CD4-positive, alpha-beta T cell treated with Interleukin-1 beta for 1 hour (primary cell): Measurements from ENCODE around the gene DVL1.
"Not testable (repeated sequence)": the region's sequence is repeated elsewhere in the genome, so short reads cannot be mapped to it uniquely, and the experiment has no call there.

Source experiments
- DNase-seq, 2 donors: peaks; one replicate each; pipeline ENCODE4 v3.0.0-alpha.2; 2020 to 2022

Gene DVL1

DNA sequence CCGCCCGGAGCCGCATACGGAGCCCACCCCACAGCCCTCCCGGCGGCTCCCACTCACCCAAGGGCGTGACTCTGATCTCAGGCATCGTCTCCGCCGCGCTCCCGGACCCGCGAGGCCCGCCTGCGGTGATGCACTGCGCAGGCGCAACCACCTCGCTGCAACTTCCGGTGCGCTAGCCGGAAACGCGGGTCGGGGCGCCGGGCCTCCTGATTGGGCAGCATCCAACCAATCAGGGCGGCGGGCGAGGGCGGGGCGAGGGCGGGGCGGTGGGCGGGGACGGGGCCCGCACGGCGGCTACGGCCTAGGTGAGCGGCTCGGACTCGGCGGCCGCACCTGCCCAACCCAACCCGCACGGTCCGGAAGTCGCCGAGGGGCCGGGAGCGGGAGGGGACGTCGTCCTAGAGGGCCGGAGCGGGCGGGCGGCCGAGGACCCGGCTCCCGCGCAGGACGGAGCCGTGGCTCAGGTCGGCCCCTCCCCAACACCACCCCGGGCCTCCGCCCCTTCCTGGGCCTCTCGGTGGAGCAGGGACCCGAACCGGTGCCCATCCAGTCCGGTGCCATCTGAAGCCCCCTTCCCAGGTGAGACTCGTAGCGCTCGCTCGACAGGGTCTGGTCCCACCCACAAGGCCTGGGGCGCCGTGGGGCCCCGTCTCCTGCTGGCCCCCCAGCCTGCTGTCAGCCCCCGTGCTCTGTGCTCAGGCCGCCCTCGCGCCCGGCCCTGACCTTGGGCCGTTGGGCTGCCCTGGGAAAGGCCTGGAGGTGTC, 24.5 kb downstream of the DVL1 start, which contains the start of the genes CPTP and INTS11:
TSS of gene CPTP (plus strand) at position 279 of the 764 bp plus-strand sequence. CDS start 2,109 bp downstream, outside the sequence.
TSS of gene INTS11 (minus strand) at position 137 of the 764 bp plus-strand sequence. CDS start at position 85, 52 bp downstream.
- peak; percentile 95 to 96 for DNase-seq

DNA sequence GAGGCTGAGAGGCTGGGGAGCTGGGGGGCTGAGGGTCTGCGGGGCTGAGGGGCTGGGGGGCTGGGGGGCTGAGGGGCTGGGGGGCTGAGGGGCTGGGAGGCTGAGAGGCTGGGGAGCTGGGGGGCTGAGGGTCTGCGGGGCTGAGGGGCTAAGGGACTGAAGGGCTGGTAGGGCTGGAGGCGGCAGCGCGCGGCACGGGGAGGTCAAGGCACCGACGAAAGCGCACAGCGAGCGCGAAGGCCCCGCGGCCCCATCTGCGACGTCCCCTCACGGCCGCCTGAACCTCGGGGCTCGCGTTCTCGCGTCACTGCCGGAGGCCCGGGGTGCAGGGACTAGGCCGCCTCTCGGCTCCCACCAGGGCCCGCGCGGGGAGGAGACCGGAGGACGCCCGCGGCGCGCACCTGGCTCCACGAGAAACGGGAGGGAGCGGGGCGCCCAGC, 25.1 kb downstream of the DVL1 start:
- DNase-seq, result no peak

DNA sequence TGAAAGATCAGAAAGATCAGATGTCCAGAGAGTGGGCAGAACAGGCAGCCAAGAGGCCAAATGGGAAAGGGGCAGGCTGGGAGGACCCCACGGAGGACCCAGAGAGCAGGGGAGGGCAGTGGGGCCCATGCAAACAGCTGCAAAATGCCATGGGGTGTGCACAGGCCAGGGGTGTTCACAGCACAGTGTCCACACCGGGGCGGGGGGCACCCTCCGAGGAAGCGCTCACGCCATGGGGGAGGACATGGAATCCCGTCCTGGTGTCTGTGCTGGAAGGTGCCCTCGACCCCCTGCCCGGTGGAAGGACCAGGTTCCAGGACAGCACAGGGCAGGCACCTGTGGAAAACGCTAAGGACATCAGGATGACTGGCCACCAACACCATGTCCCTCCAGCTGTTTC, 26.3 kb downstream of the DVL1 start:
- DNase-seq, result no peak

DNA sequence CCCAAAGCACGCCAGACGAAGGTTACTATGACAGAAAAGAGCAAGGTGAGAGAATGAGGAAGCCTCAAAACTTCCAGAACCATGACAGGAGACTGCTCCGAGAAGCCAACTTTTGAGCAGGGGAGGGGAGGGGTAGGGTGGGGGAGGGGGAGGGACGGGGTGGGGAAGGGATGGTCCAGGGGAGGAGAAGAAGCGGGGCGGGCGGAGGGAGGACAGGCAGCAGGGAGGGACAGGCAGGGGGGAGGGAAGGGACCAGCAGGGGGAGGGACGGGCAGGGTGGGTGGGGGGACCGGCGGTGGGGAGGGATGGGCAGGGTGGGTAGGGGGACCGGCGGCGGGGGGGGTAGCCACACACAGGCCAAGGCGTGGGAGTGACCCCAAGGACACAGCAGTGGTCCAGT, 26.8 kb downstream of the DVL1 start:
- DNase-seq, result no peak

DNA sequence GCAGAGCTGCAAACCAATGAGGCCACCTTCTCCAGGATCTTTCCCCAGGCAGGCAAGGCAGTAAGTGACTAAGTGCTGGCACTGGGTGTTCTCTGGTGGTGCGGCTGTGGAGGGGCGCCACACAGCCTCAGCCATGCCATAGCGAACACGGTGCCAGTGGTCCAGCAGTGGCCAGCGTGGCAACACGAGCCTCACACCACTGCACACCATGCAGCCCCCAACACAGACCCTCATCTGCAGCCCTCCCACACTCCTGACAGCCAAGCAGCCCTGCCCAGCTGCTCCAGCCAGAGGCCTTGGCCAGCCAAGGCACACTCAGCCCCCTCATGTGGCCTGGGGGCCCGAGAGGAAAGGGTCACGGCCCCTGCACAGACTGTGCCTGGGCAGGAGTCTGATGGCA, 27.7 kb downstream of the DVL1 start:
- DNase-seq, result no peak

DNA sequence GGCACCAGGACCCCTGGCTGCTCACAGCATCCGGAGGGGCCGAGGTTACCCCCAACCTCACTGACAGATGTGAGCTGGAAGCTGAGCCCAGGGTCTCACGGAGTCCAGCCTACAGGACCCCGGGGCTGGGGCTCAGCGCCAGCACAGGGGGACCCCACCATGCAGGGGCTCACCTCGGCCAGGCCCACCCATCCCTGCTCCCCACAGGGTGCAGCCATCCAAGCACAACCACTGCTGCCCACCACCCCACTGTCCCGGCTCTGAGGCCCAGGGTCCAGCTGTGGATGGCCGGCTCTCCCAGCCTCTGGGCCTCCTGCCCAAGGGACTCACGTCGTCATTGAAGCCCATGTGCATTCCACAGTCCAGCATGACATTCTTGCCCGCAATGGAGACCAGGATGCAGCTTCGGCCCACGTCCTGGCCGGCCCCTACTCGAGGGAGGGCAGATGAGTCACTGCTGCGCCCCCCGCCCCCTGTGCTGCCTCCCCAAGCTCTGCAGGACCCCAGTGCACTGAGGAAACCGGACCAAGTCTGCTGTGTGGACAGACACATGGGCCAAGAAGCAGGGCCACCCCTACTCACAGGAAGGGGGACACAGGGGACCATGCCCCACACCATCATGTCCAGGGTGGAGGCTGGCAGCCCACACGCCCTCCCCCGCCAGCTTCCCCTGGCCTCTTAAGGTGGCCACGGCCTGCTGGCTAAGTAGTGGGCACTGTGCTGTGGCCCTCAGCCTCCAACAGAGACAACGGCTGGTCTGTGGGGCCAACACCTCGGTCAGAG, 28.4 kb downstream of the DVL1 start:
- DNase-seq, result no peak

DNA sequence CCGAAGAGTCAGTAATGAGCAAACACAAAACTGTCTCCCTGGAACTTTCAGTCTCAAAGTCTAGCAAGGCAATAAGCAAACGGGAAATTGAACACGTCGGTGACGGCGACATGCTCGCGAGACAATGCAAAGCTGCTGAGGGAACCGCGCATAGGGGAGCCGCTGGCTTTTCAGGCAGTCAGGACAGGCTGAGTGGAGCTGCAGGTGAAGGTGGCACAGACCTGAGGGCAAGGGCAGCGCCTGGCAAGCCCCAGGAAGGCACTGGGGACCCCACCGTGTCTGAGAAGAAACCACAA, 29.6 kb downstream of the DVL1 start:
- DNase-seq, result no peak

DNA sequence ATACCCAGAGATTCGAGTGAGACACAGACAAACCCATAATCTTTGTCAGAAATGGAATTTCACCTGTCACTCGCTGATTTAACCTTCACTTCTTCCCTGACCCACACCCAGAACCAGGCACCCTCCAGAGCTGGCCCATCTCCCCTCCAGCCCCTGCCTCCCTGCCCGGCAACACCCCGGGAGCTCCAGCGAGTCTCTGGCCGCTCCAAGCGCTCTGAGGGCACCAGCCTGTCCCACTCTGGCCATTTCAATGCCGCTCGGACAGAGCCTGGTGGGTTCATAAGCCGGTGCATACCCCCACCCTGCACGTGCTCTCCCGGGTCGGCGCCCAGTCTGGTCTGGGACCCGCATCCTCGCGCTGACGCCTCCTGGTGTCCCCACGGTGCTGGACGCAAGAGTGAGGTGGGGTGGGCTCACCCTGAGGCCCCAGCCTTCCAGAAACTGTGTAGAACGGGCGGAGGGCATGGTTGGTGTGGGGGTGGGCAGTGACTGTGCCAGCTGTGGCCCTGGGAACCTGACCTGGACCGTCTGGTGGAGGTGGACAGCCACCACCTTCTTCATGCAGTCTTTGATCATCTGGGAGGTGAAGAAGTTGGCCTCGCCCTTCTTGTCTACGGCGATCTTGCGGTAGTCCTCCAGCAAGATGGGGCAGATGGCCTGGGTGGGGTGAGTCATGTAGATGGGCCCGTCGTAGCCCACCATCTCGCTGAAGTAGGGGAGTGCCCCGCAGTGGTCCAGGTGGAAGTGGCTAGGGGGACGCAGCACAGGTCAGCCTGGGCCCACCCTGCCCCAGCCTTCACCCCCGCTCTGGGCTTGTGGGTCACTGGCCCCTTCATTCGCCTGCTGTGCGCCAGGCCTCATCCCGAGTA, 30.2 kb downstream of the DVL1 start:
- DNase-seq, result no peak

DNA sequence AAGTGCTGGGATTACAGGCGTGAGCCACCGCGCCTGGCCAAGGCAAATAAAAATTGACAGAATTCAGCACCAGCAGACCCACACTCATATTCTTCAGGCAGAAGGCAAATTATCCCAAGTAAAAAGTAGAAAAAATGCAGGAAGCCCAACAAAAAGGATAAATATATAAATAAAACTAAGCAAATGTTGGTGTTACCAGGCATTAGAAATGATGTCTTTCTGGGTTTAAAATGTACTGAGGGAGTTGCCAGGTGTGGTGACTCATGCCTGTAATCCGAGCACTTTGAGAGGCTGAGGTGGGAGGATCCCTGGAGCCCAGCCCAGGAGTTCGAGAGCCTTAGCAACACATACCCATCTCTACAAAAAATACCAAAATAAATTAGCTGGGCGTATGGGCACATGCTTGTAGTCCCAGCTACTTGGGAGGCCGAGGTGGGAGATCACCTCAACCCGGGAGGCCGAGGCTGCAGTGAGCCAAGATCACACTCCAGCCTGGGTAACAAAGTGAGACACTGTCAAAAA, 31.0 kb downstream of the DVL1 start:
- DNase-seq, result no peak

DNA sequence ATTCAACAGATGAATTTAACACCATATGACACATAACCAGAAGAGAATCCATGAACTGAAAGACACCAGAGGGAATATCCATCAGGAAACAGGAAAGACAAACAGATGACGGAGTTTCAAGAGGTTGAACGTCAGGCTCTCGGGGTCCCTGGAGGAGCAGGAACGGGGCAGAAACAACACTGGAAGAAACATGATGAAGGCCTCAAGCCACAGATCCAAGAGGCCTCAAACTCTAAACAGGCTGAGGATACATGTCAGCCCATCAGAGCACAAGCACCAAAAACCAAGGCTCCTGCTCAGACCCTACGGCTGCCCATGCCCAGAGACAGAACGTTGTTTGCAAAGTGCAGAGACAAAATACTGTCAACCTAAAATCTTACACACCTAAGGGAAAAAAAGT, 31.8 kb downstream of the DVL1 start:
- DNase-seq, result no peak

DNA sequence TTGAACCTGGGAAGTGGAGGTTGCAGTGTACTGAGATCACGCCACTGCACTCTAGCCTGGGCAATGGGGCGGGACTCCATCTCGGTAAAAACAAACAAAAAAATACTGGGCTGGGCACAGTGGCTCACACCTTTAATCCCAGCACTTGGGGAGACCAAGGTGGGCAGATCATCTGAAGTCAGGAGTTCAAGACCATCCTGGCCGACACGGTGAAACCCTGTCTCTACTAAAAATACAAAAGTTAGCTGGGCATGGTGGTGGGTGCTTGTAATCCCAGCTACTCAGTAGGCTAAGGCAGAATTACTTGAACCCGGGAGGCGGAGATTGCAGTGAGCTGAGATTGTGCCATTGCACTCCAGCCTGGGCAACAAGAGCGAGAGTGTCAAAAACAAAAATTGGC, 33.0 kb downstream of the DVL1 start:
- not testable (repeated sequence) for DNase-seq

DNA sequence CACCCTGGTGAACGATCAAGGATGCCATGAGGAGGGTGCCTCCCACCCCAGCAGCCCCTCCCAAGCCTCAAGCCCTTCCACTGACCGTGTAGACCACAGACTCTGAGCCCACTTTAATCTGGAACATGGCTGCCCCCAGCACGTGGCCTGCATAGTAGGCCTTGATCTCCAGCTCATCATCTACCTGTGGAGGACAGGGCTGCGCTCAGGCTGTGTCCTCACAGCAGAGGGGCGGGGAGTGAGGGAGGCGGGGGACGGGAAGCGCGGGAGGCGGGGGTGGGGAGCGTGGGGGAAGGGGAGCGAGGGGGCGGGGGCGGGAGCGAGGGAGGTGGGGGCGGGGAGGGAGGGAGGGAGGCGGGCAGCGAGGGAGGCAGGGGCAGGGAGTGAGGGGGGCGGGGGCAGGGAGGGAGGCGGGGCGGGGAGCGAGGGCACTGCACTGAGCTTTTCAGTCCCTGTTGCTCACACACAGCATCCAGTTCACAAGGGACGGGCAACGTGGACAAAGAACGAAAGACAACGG, 33.7 kb downstream of the DVL1 start:
- no peak for DNase-seq

DNA sequence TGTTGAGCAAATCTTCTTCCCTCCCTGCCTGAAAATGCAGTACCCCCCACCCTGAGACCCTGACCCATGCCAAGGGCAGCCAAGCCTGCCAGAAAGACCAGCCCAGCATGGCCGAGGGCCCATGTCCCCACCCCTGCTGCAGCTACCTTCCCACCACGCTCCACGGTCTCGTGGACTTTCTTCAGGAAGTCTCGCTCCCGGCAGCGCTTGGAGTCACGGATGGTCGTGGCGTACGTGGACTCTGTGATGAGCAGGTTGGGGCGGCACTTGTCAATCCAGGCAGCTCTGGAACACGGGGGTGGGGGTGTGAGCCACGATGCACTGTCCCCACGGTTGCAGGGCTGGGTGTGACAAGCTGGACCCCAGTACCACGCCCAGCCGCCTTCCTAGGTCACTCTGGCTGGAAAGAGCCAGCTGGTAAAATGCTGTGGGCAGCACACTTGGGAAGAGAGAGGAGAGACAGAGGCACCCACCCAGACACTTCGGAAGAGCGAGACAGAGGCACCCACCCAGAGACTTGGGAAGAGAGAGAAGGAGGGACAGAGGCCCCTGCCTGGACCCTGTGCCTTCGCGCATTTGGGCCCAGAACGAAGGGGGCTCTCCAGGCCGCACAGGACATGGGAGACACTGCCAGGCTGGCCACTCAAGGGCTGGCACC, 34.4 kb downstream of the DVL1 start:
- no peak for DNase-seq

DNA sequence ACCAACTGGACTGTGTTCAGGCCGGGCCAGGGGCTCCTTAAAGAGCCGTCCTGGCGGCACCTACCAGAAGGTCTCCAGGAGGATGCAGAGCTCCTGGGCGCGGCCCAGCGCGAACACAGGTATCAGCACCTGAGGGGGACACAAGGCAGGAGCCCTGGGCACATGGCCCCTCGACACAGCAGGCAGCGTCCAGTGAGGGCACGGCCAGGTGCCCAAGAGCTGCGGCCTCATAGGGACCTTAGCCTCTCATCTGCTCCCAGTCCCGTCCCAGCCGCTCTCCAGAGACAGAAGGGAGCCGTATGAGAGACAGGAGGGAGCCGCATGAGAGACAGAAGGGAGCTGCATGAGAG, 35.0 kb downstream of the DVL1 start:
- DNase-seq, result no peak

DNA sequence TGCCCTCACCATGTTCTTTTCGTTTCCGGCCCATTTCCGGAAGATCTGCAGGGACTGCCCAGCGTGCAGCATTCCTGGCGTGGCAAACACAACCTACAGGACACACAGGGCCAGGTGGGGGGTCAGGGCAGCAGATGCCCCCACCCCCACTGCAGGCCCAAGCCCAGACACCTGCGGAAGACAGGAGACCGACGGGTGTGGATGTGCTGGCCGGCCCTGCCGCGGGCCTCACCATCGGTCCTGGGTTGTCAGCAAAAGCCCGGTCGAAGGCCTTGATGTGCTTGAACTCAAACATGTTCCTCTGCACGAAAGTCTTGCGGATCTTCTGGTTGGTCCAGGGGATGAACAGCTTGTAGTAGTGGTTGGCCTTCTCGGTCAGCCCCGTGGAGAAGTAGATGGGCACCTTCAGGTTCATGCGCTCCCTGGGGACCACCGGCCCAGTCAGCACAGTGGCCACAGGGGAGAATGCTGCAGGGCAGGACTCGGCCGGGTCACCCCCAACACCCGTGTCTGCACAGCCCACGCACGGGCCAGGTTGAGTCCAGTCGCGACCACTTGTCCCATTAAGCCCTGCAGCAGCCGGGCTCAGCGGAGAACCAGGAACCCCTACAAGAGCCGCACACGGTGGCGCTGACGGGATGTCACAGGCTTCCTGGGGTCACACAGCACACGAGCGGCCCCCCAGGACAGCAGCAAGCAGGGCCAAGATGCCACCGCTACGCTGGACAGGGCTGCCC, 35.5 kb downstream of the DVL1 start:
- no peak for DNase-seq

DNA sequence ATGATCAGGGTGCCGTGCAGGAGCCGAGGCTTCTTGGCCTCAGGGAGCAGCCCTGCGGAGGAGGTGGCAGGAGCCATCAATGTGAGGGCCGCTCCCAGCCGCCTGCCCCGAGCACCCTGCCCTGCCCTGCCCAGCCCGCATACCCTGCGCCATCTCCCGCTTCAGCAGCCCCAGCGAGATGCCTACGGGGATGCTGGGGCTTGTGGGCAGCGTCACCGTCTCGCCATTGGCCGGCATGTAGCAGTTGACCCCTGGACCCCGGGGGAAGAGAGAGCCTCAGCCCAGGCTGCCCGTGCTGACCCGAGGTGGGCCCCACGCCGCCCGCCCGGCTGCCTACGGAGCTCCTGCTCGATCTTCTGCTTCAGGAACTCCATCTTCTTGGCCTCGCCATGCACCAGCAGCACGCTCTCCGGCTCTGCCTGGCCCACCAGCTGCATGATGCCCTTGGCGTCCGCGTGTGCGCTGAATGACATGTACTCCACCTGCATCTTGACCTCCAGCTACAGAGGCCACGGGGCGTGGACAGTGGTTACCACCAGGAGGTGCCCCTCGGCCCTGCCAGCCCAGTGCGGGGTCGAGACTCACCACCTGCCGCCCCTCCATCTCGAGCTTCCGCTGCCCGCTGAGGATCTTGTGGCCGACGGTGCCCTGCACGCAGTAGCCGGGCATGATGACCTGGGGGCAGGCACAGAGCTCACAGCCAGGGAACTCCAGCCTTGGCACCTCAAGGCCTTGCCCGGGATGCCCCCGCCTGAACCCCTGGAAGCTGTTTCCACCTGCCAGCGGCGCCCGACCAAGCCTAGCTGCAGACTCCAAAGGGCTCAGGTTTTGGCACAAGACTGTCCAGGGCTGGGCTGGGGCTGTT, 36.5 kb downstream of the DVL1 start:
- no peak for DNase-seq

DNA sequence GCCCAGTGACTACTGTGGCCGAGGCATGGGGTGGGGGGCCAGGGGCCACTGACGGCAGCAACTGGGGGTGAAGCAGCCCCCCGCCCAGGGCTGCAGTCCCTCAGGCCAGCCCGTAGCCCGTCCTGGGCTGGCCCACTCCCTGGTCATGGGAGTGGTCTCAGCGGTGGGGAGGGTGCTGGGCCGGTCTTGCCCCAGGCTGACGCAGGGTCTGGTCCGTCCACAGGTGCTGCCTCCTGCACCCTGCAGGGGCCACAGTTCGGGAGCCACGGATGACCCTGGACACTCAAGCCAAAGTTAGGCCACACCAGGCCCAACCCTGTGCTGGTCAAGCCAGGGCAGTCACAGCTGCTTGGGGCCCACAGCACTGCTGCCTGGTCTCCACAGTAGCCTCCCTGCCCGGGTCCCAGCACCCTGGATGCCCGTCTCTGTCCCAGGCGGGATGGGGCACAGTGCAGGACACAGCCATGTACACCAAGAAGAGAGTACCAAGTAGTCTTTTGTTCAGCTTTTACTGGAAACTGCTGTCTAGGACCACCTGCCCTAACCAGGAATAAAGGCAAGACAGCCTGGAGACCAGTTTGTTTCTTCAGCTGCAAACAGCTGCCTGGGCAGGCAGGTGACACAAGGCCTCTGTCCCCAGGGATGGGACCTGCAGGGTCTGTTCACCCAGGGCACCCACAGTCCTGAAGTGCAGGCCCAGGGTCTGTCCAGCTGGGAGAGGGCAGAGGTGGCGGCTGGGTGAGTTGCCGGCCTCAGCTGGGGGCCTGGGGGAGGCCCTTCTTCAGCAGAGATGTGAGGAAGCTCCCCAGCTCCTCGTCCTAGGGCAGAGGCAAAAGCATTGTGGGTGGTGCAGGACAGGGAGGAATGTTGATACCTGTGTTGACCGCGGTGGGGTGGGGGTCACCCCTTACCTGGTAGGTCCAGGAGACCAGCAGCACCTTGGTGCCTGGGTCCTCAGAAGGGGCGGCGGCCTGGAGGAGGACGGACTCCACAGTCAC, 37.8 kb downstream of the DVL1 start:
- DNase-seq, result no peak

DNA sequence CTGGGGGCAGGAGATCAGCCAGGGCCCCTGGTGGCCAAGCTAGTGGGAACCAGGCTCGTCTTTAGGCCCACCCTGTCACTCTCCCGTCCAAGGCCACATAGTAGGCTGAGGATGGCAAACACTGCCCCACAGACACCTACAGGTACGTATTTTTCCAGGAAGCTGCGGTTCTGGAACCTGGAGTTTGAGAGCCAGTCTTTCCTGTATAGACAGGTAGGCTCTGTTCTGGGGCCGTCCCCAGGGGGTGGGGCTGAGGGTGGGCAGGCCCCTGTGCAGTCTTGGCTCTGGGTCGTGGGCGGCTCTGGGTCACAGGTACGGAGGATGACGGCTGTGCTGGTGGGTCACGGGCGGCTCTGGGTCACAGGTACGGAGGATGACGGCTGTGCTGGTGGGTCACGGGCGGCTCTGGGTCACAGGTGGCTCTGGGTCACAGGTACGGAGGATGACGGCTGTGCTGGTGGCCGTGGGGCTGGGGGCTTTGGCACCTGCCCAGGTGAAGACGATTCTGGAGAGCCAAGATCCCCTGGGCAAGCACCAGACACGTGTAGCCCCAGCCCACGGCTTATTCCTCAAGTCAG, 38.7 kb downstream of the DVL1 start:
- DNase-seq, result no peak

DNA sequence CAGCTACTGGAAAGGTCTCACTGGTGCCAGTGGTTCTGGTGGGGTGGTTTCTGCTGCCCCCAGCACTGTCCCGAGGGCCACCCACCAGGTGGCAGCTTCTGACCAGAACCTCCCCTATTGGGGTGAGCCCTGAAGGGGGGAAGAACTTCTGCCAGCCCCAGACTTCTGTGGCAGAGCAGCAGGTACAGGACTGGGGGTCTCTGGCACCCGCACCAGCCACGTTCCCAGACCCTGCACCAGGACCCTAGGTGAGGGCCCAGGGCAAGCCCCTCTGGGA, 39.2 kb downstream of the DVL1 start:
- no peak for DNase-seq
